HepG2 (cell line): ENCODE measurements around the gene ZPR1. TPM values are rescaled to one million over a fixed set of nuclear protein-coding genes. Genes with fewer than 3 reads are reported as not detected.

ENCODE experiments used
- ELF4 ChIP-seq: sonication (generic); formaldehyde crosslinking; IDR thresholded peaks from 2 replicates; pipeline ENCODE4 v1.5.0; 2020; ENCODE audit warnings: missing genetic modification reagents, mild to moderate bottlenecking, moderate library complexity, borderline replicate concordance
- FUBP1 ChIP-seq: sonication (generic); formaldehyde crosslinking; IDR thresholded peaks from 2 replicates; pipeline ENCODE4 v1.5.1; 2020; ENCODE audit warnings: missing genetic modification reagents, mild to moderate bottlenecking, borderline replicate concordance
- KDM5B ChIP-seq: sonication (generic); formaldehyde crosslinking; IDR thresholded peaks from 2 replicates; pipeline ENCODE4 v1.4.0; 2020; ENCODE audit warnings: missing genetic modification reagents, mild to moderate bottlenecking, borderline replicate concordance
- KLF12 ChIP-seq: sonication (generic); formaldehyde crosslinking; IDR thresholded peaks from 2 replicates; pipeline ENCODE4 v1.4.0; 2020; ENCODE audit warnings: missing genetic modification reagents, borderline replicate concordance
- MIXL1 ChIP-seq: IDR thresholded peaks from 2 replicates; pipeline ENCODE4 v1.6.1; 2016
- NAIF1 ChIP-seq: sonication (generic); formaldehyde crosslinking; IDR thresholded peaks from 2 replicates; pipeline ENCODE4 v1.5.0; 2020; ENCODE audit warnings: mild to moderate bottlenecking, missing genetic modification reagents, borderline replicate concordance
- NONO ChIP-seq, 2 experiments: fragments of 450-650 bp in 1 of 2; sonication (generic) in 1 of 2; formaldehyde crosslinking in 1 of 2; IDR thresholded peaks in 1 of 2; conservative IDR thresholded peaks in 1 of 2; 2 replicates each; pipeline versions ENCODE4 v1.6.1 to v1.8.0; 2017 to 2022; ENCODE audit warnings: mild to moderate bottlenecking in 1 of 2, missing genetic modification reagents in 1 of 2, moderate library complexity in 1 of 2
- POLR2A ChIP-seq, 2 experiments: IDR thresholded peaks; 2 replicates each; pipeline ENCODE4 v1.6.1; 2011; ENCODE audit warnings: low read depth in 2 of 2, low read length in 2 of 2, mild to moderate bottlenecking in 1 of 2, moderate library complexity in 1 of 2; ENCODE audit not compliant: insufficient read depth in 1 of 2
- RBFOX2 ChIP-seq: fragments of 200-400 bp; formaldehyde crosslinking; IDR thresholded peaks from 2 replicates; pipeline ENCODE4 v1.6.1; 2017; ENCODE audit warnings: low read depth, mild to moderate bottlenecking, low read length
- RFX5 ChIP-seq: IDR thresholded peaks from 2 replicates; pipeline ENCODE4 v1.6.1; 2011; ENCODE audit warnings: low read depth, low read length, improper control_type of control experiment
- SALL1 ChIP-seq: sonication (generic); formaldehyde crosslinking; IDR thresholded peaks from 2 replicates; pipeline ENCODE4 v1.8.0; 2022; ENCODE audit warnings: mild to moderate bottlenecking, missing genetic modification reagents
- SMYD3 ChIP-seq: sonication (generic); formaldehyde crosslinking; IDR thresholded peaks from 2 replicates; pipeline ENCODE4 v1.8.1; 2023; ENCODE audit warnings: mild to moderate bottlenecking, missing genetic modification reagents
- SP140L ChIP-seq: sonication (generic); formaldehyde crosslinking; IDR thresholded peaks from 2 replicates; pipeline ENCODE4 v1.4.0; 2020; ENCODE audit warnings: missing genetic modification reagents, borderline replicate concordance
- TSC22D2 ChIP-seq: sonication (generic); formaldehyde crosslinking; IDR thresholded peaks from 2 replicates; pipeline ENCODE4 v1.5.1; 2020; ENCODE audit warnings: missing genetic modification reagents, mild to moderate bottlenecking, borderline replicate concordance
- YEATS2 ChIP-seq: sonication (generic); formaldehyde crosslinking; IDR thresholded peaks from 2 replicates; pipeline ENCODE4 v1.4.0; 2020; ENCODE audit warnings: missing genetic modification reagents, borderline replicate concordance
- ZBTB37 ChIP-seq: sonication (generic); formaldehyde crosslinking; IDR thresholded peaks from 2 replicates; pipeline ENCODE4 v1.4.0; 2020; ENCODE audit warnings: mild to moderate bottlenecking, missing genetic modification reagents
- ZBTB7B ChIP-seq: sonication (generic); formaldehyde crosslinking; IDR thresholded peaks from 2 replicates; pipeline ENCODE4 v1.4.0; 2020; ENCODE audit warnings: missing genetic modification reagents
- ZFX ChIP-seq: sonication (generic); formaldehyde crosslinking; IDR thresholded peaks from 2 replicates; pipeline ENCODE4 v1.4.0; 2020; ENCODE audit warnings: mild to moderate bottlenecking, low read depth, missing genetic modification reagents, moderate library complexity
- ZNF234 ChIP-seq: sonication (generic); formaldehyde crosslinking; conservative IDR thresholded peaks from 2 replicates; pipeline ENCODE4 v1.5.1; 2020; ENCODE audit warnings: mild to moderate bottlenecking, missing genetic modification reagents
- ZNF274 ChIP-seq: sonication (generic); formaldehyde crosslinking; IDR thresholded peaks from 2 replicates; pipeline ENCODE4 v1.5.1; 2020; ENCODE audit warnings: mild to moderate bottlenecking, missing genetic modification reagents
- ZNF337 ChIP-seq: sonication (generic); formaldehyde crosslinking; IDR thresholded peaks from 2 replicates; pipeline ENCODE4 v1.5.1; 2020; ENCODE audit warnings: missing genetic modification reagents, low read depth, mild to moderate bottlenecking, borderline replicate concordance
- ZNF543 ChIP-seq: sonication (generic); formaldehyde crosslinking; IDR thresholded peaks from 2 replicates; pipeline ENCODE4 v1.4.0; 2020; ENCODE audit warnings: mild to moderate bottlenecking, missing genetic modification reagents
- ZNF580 ChIP-seq: IDR thresholded peaks from 2 replicates; pipeline ENCODE4 v1.6.1; 2016; ENCODE audit warnings: low read depth, borderline replicate concordance
- ZNF614 ChIP-seq: IDR thresholded peaks from 2 replicates; pipeline ENCODE4 v1.6.1; 2018; ENCODE audit warnings: missing biosample characterization, missing genetic modification reagents, inconsistent platforms, borderline replicate concordance
- ZNF672 ChIP-seq: sonication (generic); formaldehyde crosslinking; IDR thresholded peaks from 2 replicates; pipeline ENCODE4 v1.8.1; 2022; ENCODE audit warnings: missing genetic modification reagents
- ZNF816 ChIP-seq: sonication (generic); formaldehyde crosslinking; IDR thresholded peaks from 2 replicates; pipeline ENCODE4 v1.8.0; 2022; ENCODE audit warnings: missing genetic modification reagents, mild to moderate bottlenecking, borderline replicate concordance
- ZNF841 ChIP-seq: sonication (generic); formaldehyde crosslinking; IDR thresholded peaks from 2 replicates; pipeline ENCODE4 v1.8.1; 2023; ENCODE audit warnings: missing genetic modification reagents, borderline replicate concordance
- polyA plus RNA-seq, 8 experiments: library from polyadenylated mRNA; depleted of rRNA in 3 of 8; stranded (reverse) in 7 of 8; unstranded in 1 of 8; fragments of >200 nt; fragmentation: Illumina TruSeq in 4 of 8; extraction: Trizol in 4 of 8; gene quantifications; 2 replicates each; pipeline versions ENCODE4 v1.2.1 to v1.2.3, GENCODE V29; 2011 to 2016; ENCODE audit warnings: low read depth in 4 of 8, missing spikeins in 1 of 8, mixed read lengths in 1 of 8; ENCODE audit not compliant: insufficient read depth in 1 of 8
- total RNA-seq, 5 experiments: library from RNA; depleted of rRNA; stranded (reverse); fragments of >200 nt; fragmentation: Illumina TruSeq; extraction: Trizol; gene quantifications; 2 replicates each; pipeline ENCODE4 v1.2.3, GENCODE V29; 2016; ENCODE audit warnings: low read depth in 1 of 5

The ZPR1 gene
- total and polyA plus RNA-seq, 2 of the 13 experiments (the other 11 are each of a cell fraction or from before 2014, with no cell fraction given): 40.0 to 79.3 TPM

- TF ChIP-seq YEATS2 (CRISPR knock-in tag): peak; percentile 56; the same call in 1 of the 2 replicates
- no peak for TF ChIP-seq FUBP1 (CRISPR knock-in tag)
- TF ChIP-seq ZNF543 (CRISPR knock-in tag): no peak
- TF ChIP-seq NAIF1 (CRISPR knock-in tag): peak; percentile 72; the same call in 1 of the 2 replicates
- peak; percentile 89 for TF ChIP-seq RBFOX2
- peak; percentile 39; the same call in 1 of the 2 replicates for TF ChIP-seq KDM5B (CRISPR knock-in tag)
- TF ChIP-seq SP140L (CRISPR knock-in tag): no peak
- TF ChIP-seq ZNF614 (CRISPR knock-in tag): peak; percentile 42; the same call in 1 of the 2 replicates
- TF ChIP-seq ZNF672 (CRISPR knock-in tag): no peak
- TF ChIP-seq ZNF274: no peak
- peak; percentile 51 for TF ChIP-seq ZFX (CRISPR knock-in tag)
- TF ChIP-seq ZNF816 (CRISPR knock-in tag): no peak
- peak; percentile 72; the same call in 1 of the 2 replicates for TF ChIP-seq ZNF580 (CRISPR knock-in tag)
- TF ChIP-seq ZNF234 (CRISPR knock-in tag): 0 out of 2 replicates have a peak, but pooled peaks have one; percentile 47
- TF ChIP-seq MIXL1 (CRISPR knock-in tag): no peak
- peak; percentile 77; the same call in 1 of the 2 replicates for TF ChIP-seq KLF12 (CRISPR knock-in tag)
- no peak for TF ChIP-seq ZBTB37 (CRISPR knock-in tag)
- TF ChIP-seq SMYD3: no peak
- peak; percentile 67 for TF ChIP-seq SALL1 (CRISPR knock-in tag)
- no peak for TF ChIP-seq NONO (IDR thresholded peaks at IDR 0.05)
- peak; percentile 30; the same call in 1 of the 2 replicates for TF ChIP-seq NONO (CRISPR knock-in tag; conservative IDR thresholded peaks at IDR 0.05)
- TF ChIP-seq ZNF337 (CRISPR knock-in tag): no peak
- TF ChIP-seq ZBTB7B: peak; percentile 49; the same call in 1 of the 2 replicates
- TF ChIP-seq ELF4 (CRISPR knock-in tag): 0 out of 2 replicates have a peak, but pooled peaks have one; percentile 39
- TF ChIP-seq RFX5: no peak
- TF ChIP-seq ZNF841 (CRISPR knock-in tag): 0 out of 2 replicates have a peak, but pooled peaks have one; percentile 54
- TF ChIP-seq POLR2A (IDR thresholded peaks at IDR 0.05; ENCODE audit: insufficient read depth in 1 of 2, low read depth in 2 of 2, low read length in 2 of 2): peak; percentile 58 to 71; a peak in 3 of 4 replicates
- 0 out of 2 replicates have a peak, but pooled peaks have one; percentile 32 for TF ChIP-seq TSC22D2 (CRISPR knock-in tag)
These were observed at the start of gene ZPR1 (continued) for GRCh38 chr11:116787786-116788486.
